HG03139 (cell line): ENCODE data around the gene CYB5R4.
"Not testable (repeated sequence)": the region's sequence is repeated elsewhere in the genome, so short reads cannot be mapped to it uniquely, and the experiment has no call there.

Experiments
- ATAC-seq: cut with Tn5 transposase; IDR thresholded peaks from one replicate; pipeline ENCODE4 v1.9.1; 2021; ENCODE audit not compliant: unreplicated experiment

Gene CYB5R4

GRCh38 chr6:83862776-83863471, 3.4 kb downstream of the CYB5R4 start:
- no peak for ATAC-seq

GRCh38 chr6:83867043-83867442, 7.6 kb downstream of the CYB5R4 start:
- no peak for ATAC-seq

GRCh38 chr6:83867527-83868161, 8.2 kb downstream of the CYB5R4 start:
- no peak for ATAC-seq

- ATAC-seq: no peak
Observed at GRCh38 chr6:83868639-83869038, 9.2 kb downstream of the CYB5R4 start.

GRCh38 chr6:83870649-83871048, 11.2 kb downstream of the CYB5R4 start:
- ATAC-seq: no peak

GRCh38 chr6:83872386-83873118, 13.1 kb downstream of the CYB5R4 start:
- no peak for ATAC-seq

GRCh38 chr6:83873869-83874268, 14.4 kb downstream of the CYB5R4 start:
- no peak for ATAC-seq

- ATAC-seq: no peak
Observed at GRCh38 chr6:83875843-83876242, 16.4 kb downstream of the CYB5R4 start.

- no peak for ATAC-seq
Observed at GRCh38 chr6:83878902-83879644, 19.6 kb downstream of the CYB5R4 start.

- no peak for ATAC-seq
Observed at GRCh38 chr6:83879746-83880145, 20.3 kb downstream of the CYB5R4 start.

GRCh38 chr6:83883240-83883639, 23.8 kb downstream of the CYB5R4 start:
- no peak for ATAC-seq

- ATAC-seq: peak; percentile 84
Observed at GRCh38 chr6:83884523-83884922, 25.0 kb downstream of the CYB5R4 start.

- no peak for ATAC-seq
Observed at GRCh38 chr6:83885984-83886383, 26.5 kb downstream of the CYB5R4 start.

GRCh38 chr6:83889621-83890020, 30.1 kb downstream of the CYB5R4 start:
- no peak for ATAC-seq

GRCh38 chr6:83890520-83890919, 31.0 kb downstream of the CYB5R4 start:
- ATAC-seq: no peak

GRCh38 chr6:83891586-83891985, 32.1 kb downstream of the CYB5R4 start:
- ATAC-seq: no peak

- no peak for ATAC-seq
Observed at GRCh38 chr6:83893024-83893423, 33.5 kb downstream of the CYB5R4 start.

GRCh38 chr6:83897094-83897493, 37.6 kb downstream of the CYB5R4 start:
- ATAC-seq: not testable (repeated sequence)

- ATAC-seq: no peak
Observed at GRCh38 chr6:83901624-83902023, 42.1 kb downstream of the CYB5R4 start.

- no peak for ATAC-seq
Observed at GRCh38 chr6:83904395-83904794, 44.9 kb downstream of the CYB5R4 start.

- no peak for ATAC-seq
Observed at GRCh38 chr6:83905648-83906047, 46.2 kb downstream of the CYB5R4 start.
